WI38 (cell line): ENCODE results near the gene ERGIC1.

Experiments used
- H3K4me3 ChIP-seq: 2 replicates; pipeline ENCODE4 v1.5.1; 2011; ENCODE audit warnings: low read depth, mild to moderate bottlenecking, control low read depth, low read length
- CTCF ChIP-seq: IDR thresholded peaks from 2 replicates; pipeline ENCODE4 v1.5.1; 2012; ENCODE audit warnings: low read depth, mild to moderate bottlenecking, control low read depth, low read length

Gene ERGIC1

GRCh38 chr5:172932313-172933017, 98.4 kb downstream of the ERGIC1 start:
- peak; percentile 90 for TF ChIP-seq CTCF
- no peak overlapping the region for H3K4me3 ChIP-seq

DNA sequence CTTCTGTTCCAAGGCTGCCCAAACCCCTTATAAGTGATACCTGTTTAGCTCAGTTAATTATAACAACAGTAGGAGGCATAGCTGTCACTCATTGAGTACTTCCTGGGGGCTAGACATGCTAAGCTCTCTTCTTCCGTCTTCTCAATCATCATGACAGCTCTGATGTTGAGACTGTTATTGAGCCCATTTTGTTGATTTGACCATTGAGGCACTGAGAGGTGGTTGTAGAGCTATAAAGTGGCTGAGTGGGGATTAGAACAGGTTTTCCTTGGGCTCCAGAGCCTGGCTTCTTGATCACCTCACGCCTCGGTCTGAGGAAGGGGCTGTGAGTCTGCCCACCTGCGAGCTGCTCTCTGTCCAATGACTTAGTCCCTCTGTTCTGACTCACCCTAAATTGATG, 99.2 kb downstream of the ERGIC1 start:
- no peak for TF ChIP-seq CTCF
- no peak overlapping the region for H3K4me3 ChIP-seq

DNA sequence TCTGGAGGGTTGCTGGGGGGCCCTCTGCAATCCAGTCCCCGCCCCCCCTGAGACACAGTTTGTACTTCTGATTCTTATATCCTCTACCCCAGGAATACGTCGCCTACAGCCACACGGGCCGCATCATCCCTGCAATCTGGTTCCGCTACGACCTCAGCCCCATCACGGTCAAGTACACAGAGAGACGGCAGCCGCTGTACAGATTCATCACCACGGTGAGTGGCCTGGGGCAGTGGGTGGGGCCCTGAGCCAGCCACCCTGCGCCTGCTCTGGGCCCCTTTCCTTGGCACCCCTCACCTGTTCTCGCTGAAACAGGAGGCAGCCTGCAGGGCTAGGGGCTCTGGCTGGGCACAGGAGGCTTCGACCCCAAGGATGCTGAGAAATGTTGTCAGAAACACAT, 101.0 kb downstream of the ERGIC1 start:
- no peak for TF ChIP-seq CTCF
- no peak overlapping the region for H3K4me3 ChIP-seq

GRCh38 chr5:172936401-172936800, 102.3 kb downstream of the ERGIC1 start:
- no peak overlapping the region for H3K4me3 ChIP-seq
- TF ChIP-seq CTCF: no peak

- TF ChIP-seq CTCF: peak; percentile 23; the same call in 1 of the 2 replicates
- no peak overlapping the region for H3K4me3 ChIP-seq
Measured at GRCh38 chr5:172939071-172939470, 105.0 kb downstream of the ERGIC1 start.

DNA sequence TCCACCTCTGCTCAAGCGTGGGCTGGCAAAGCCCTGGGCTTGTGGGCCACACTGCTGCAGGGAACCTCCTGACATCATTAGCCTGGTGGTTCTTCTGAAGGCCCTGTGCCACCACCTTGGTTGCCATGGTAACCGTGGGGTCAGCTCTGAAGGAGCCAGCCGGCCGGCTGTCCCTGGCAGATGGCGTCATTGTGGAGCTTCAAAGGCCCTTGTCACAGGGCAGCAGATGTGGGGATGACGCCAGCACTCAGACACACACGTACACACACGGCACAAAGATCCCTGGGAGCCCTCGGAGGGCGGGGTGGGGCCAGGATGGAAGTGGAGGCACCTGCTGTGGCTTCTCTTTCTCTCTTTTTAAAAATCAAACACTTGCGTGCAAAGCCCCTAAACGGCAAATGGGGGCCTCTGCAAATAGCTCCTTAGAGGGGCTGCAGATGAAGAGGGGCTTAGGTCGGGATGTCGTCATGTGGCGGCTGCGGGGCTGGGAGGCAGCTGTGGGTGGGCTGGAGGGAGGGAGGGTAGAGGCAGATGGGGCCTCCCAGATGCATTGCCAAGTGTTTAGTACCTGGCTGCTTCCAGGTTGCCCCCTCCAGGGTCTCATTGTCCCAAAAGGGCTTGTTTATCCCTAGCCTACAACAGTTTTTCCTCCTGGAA, 105.7 kb downstream of the ERGIC1 start:
- TF ChIP-seq CTCF: no peak

GRCh38 chr5:172940268-172941066, 106.4 kb downstream of the ERGIC1 start:
- no peak overlapping the region for H3K4me3 ChIP-seq
- no peak for TF ChIP-seq CTCF

More for the DNA sequence above, 105.7 kb downstream of the ERGIC1 start:
- H3K4me3 ChIP-seq: no peak overlapping the region
